GM12878 (cell line): ENCODE results near the gene CCDC70.

Experiments
- BHLHE40 ChIP-seq, 2 experiments: fragments of 450-650 bp in 1 of 2; IDR thresholded peaks; 2 replicates each; pipeline ENCODE4 v1.6.1; 2011 to 2017; ENCODE audit warnings: low read depth in 2 of 2, borderline replicate concordance in 1 of 2, improper control_type of control experiment in 1 of 2, low read length in 1 of 2, mild to moderate bottlenecking in 1 of 2
- EZH2 ChIP-seq: IDR thresholded peaks from 2 replicates; pipeline ENCODE4 v1.6.1; 2012; ENCODE audit warnings: low read depth, mild to moderate bottlenecking, control low read depth, inconsistent platforms, low read length, borderline replicate concordance; ENCODE audit not compliant: control insufficient read depth
- HDGF ChIP-seq: fragments of 450-650 bp; IDR thresholded peaks from 2 replicates; pipeline ENCODE4 v1.6.1; 2016; ENCODE audit warnings: antibody characterized with exemption
- SRF ChIP-seq, 2 experiments: IDR thresholded peaks; 2 replicates each; pipeline ENCODE4 v1.6.1; 2011; ENCODE audit warnings: low read depth in 2 of 2, low read length in 2 of 2, mild to moderate bottlenecking in 1 of 2, moderate library complexity in 1 of 2
- ZNF217 ChIP-seq: fragments of 450-650 bp; IDR thresholded peaks from 2 replicates; pipeline ENCODE4 v1.6.1; 2017; ENCODE audit warnings: antibody characterized with exemption, mild to moderate bottlenecking
- ZZZ3 ChIP-seq: IDR thresholded peaks from 2 replicates; pipeline ENCODE4 v1.6.1; 2011; ENCODE audit warnings: low read depth; ENCODE audit not compliant: control insufficient read depth, insufficient read length
- TF ChIP-seq, protein P1 (sequence below), 3 experiments: IDR thresholded peaks in 2 of 3; conservative IDR thresholded peaks in 1 of 3; 2 replicates each; pipeline ENCODE4 v1.5.1; 2011; ENCODE audit warnings: low read depth in 3 of 3, low read length in 3 of 3, mild to moderate bottlenecking in 3 of 3, control low read depth in 2 of 3, moderate library complexity in 2 of 3, inconsistent platforms in 1 of 3, mixed read lengths in 1 of 3; ENCODE audit not compliant: control insufficient read depth in 2 of 3, insufficient read depth in 1 of 3; ENCODE audit errors: extremely low read depth in 1 of 3

DNA sequence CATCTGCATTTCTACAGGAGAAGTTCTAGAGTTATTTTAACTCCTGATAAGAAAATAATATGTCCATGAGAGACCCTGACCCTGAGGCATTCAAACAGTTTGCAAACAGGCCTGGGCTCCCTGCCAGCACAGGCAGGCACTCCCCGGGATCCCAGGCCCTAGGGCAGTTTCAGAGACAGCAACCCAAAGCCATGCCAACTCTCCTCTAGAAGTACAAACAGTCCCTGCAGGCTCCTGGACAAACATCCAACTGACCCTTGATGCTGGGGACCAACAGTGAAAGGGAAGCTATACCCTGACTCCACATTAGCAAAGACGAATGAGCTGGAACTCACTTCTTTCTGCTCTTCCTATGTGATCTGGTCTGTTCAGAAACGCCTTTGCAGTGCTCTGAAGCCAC is 44.8 kb downstream of the CCDC70 start:
- TF ChIP-seq HDGF (no peak), ZNF217 (no peak), EZH2 (no peak), SRF (IDR thresholded peaks at IDR 0.05; ENCODE audit: low read depth in 2 of 2, low read length in 2 of 2) (no peak), ZZZ3 (no peak), BHLHE40 (IDR thresholded peaks at IDR 0.05; ENCODE audit: borderline replicate concordance in 1 of 2, low read depth in 2 of 2, low read length in 1 of 2) (no peak)
- TF ChIP-seq, protein P1, sequence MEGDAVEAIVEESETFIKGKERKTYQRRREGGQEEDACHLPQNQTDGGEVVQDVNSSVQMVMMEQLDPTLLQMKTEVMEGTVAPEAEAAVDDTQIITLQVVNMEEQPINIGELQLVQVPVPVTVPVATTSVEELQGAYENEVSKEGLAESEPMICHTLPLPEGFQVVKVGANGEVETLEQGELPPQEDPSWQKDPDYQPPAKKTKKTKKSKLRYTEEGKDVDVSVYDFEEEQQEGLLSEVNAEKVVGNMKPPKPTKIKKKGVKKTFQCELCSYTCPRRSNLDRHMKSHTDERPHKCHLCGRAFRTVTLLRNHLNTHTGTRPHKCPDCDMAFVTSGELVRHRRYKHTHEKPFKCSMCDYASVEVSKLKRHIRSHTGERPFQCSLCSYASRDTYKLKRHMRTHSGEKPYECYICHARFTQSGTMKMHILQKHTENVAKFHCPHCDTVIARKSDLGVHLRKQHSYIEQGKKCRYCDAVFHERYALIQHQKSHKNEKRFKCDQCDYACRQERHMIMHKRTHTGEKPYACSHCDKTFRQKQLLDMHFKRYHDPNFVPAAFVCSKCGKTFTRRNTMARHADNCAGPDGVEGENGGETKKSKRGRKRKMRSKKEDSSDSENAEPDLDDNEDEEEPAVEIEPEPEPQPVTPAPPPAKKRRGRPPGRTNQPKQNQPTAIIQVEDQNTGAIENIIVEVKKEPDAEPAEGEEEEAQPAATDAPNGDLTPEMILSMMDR (IDR thresholded peaks at IDR 0.05 in 2 of 3, conservative IDR thresholded peaks at IDR 0.05 in 1 of 3; ENCODE audit: control insufficient read depth in 2 of 3, extremely low read depth in 1 of 3, insufficient read depth in 1 of 3, low read depth in 3 of 3, low read length in 3 of 3): no peak
